WERI-Rb-1 (cell line): Measurements from ENCODE around the gene PPP4C.

Source experiments
- DNase-seq: peaks from one replicate; pipeline ENCODE4 v3.0.0-alpha.2; 2020
- H3K27ac ChIP-seq: fragments of 250-450 bp; sonication (Bioruptor Pico); 2 replicates; pipeline ENCODE4 v1.5.1; 2020; ENCODE audit warnings: mild to moderate bottlenecking, moderate library complexity
- H3K27me3 ChIP-seq: fragments of 250-450 bp; sonication (Bioruptor Pico); 2 replicates; pipeline ENCODE4 v1.5.1; 2021; ENCODE audit warnings: mild to moderate bottlenecking, low read depth, moderate library complexity; ENCODE audit not compliant: insufficient read depth, severe bottlenecking
- H3K36me3 ChIP-seq: fragments of 250-450 bp; sonication (Bioruptor Pico); 2 replicates; pipeline ENCODE4 v1.5.1; 2020; ENCODE audit warnings: mild to moderate bottlenecking, moderate library complexity
- H3K4me3 ChIP-seq: 2 replicates; pipeline ENCODE4 v1.5.1; 2011; ENCODE audit warnings: low read depth, mild to moderate bottlenecking, control low read depth, low read length
- H3K9me3 ChIP-seq: fragments of 250-450 bp; sonication (Bioruptor Pico); 2 replicates; pipeline ENCODE4 v1.5.1; 2021; ENCODE audit warnings: mild to moderate bottlenecking, moderate library complexity; ENCODE audit not compliant: severe bottlenecking
- TF ChIP-seq, protein P1 (sequence below): IDR thresholded peaks from 2 replicates; pipeline ENCODE4 v1.5.1; 2011; ENCODE audit warnings: low read depth, mild to moderate bottlenecking, control low read depth, inconsistent platforms, low read length

Gene PPP4C

DNA sequence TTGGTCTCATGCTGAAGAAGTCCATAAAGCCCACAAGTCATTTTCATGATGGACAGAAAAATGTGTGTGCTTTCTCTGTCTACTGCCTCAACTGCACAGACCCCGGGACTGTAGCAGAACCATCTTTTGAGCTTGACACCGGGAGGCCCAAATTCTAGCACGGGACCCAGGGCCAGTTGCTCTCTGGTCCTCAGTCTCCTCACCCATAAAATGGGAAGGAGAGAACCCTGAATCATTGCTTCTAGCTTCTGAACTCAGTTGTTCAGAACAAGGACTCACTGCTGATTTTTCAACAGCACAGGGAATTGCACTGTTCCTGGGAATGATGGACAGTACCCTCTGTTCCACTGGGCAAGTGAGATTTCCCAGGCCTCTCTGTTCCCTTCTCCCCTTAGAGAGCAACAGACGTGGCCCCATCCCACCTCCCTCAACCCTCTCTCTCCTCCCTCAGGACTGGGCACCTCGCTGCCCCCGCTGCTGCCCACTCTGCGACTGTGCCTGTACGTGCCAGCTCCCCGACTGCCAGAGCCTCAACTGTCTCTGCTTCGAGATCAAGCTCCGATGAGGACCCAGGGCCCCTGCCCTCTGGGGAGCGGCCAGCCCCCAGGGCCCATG lies 12.4 kb upstream of the PPP4C start:
- Histone ChIP-seq H3K9me3 (peaks cover 2% of the 10 kb centered on the region), H3K4me3 (peak overlapping the region; percentile 96), H3K27me3 (no peaks in the 10 kb centered on the region), H3K27ac (peak overlapping the region; percentile 94), H3K36me3 (peaks cover 41% of the 10 kb centered on the region)
- TF ChIP-seq, protein P1, sequence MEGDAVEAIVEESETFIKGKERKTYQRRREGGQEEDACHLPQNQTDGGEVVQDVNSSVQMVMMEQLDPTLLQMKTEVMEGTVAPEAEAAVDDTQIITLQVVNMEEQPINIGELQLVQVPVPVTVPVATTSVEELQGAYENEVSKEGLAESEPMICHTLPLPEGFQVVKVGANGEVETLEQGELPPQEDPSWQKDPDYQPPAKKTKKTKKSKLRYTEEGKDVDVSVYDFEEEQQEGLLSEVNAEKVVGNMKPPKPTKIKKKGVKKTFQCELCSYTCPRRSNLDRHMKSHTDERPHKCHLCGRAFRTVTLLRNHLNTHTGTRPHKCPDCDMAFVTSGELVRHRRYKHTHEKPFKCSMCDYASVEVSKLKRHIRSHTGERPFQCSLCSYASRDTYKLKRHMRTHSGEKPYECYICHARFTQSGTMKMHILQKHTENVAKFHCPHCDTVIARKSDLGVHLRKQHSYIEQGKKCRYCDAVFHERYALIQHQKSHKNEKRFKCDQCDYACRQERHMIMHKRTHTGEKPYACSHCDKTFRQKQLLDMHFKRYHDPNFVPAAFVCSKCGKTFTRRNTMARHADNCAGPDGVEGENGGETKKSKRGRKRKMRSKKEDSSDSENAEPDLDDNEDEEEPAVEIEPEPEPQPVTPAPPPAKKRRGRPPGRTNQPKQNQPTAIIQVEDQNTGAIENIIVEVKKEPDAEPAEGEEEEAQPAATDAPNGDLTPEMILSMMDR = no peak
- DNase-seq = no peak

DNA sequence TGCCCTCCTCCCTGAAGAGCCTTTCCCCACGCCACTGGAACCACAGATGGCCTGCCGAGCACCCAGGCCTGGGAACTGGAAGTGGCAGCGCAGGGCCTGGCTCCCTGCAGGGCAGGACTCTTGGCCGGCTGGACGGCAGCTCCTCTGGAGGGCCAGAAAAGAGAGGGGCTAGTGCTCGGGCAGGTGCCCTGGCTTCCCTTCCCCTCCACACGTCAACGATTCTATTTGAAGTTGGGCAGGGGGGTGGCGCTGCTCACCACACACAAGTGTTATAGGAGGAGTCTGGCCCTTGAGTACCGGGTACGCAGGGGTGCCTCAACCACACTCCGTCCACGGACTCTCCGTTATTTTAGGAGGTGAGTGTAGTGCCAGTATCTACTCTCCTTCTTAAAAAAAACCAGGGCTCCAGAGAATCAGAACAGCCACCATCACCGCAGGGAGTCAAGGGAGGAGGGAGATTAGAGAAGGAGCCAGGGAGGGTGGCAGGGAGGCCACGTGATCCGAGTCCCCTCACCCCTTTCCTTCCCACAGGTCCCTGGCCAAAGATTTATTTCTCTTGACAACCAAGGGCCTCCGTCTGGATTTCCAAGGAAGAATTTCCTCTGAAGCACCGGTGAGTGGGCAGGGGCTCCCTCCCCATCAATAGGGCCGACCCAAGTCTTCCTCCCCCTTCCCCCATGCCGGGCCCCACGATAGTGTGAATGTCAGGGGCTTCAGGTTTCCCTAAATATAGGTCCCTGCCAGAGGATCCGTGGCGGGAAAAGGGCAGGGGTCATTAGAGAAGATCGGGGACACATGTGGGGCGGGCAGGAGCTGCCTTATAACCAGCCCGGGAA lies 11.7 kb upstream of the PPP4C start:
- Histone ChIP-seq H3K9me3 (peaks cover 2% of the 10 kb centered on the region), H3K27ac (peak overlapping the region; percentile 94), H3K27me3 (no peaks in the 10 kb centered on the region), H3K36me3 (peaks cover 48% of the 10 kb centered on the region), H3K4me3 (peak overlapping the region; percentile 96)
- DNase-seq = peak; percentile 83
- TF ChIP-seq, protein P1 = peak; percentile 31; the same call in 1 of the 2 replicates

DNA sequence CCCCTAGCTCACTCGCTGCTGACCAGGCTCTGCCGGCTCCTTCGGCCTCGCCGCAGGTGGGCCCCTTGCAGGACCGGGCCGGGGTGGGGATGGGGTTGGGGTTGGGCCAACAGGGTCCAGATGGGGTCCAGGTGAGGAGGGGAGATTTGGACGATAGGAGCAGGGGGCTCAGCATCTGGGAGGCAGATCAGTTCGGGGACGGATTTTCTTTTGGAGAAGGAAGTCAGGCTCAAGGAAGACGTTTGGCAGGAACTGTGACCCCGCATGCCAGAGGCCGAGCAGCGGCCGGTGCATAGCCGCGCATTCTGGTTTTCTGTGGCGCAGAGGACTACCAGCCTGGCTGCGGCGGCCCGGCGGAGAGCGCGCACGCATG lies 11.1 kb upstream of the PPP4C start:
- DNase-seq = no peak
- Histone ChIP-seq H3K27me3 (no peaks in the 10 kb centered on the region), H3K4me3 (peak overlapping the region; percentile 96), H3K36me3 (peaks cover 50% of the 10 kb centered on the region), H3K27ac (peak overlapping the region; percentile 94), H3K9me3 (peaks cover 2% of the 10 kb centered on the region)
- TF ChIP-seq, protein P1 = no peak

DNA sequence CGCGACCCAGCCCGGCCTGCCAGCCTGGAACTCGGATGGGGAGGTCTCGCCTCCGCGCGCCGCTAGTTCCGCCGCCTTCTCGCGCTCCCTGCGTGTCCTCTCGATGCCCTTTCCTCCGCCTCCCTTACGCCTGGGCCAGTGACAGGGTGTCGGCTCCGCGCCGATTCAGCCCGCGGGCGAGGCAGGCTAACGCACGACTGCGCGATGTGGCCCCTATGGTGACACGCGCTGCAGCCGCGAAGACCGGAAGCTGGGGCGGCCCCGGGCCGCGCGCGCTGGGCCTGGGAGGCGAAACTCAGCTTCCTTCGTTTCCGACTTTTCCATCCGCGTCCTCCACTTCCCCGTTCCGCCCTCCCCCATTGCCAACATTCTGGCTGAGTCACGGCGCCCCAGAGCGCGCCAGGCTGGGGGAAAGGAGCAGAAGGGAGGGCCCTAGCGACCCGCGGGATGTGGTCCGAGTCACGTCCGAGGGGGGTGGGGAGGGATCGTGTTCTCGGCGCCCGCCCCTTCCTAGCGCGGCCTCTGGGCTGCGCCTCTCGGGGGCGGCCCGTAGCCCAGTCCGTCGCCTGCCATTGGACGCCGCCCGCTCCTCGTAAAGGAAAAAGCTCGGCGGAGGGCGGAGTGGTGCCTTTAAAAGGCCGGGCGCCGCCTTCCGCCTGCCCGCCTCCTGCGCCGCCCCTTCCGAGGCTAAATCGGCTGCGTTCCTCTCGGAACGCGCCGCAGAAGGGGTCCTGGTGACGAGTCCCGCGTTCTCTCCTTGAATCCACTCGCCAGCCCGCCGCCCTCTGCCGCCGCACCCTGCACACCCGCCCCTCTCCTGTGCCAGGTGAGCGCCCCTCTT lies 10.5 kb upstream of the PPP4C start, which contains the start of gene ALDOA:
Gene ALDOA (plus strand): TSS at position 659 of the 841 bp plus-strand sequence. CDS start 1,138 bp downstream, outside the sequence.
- TF ChIP-seq, protein P1 = no peak
- H3K27me3 ChIP-seq = no peaks in the 10 kb centered on the region
- peak; percentile 96 for DNase-seq
- H3K9me3 ChIP-seq = peaks cover 2% of the 10 kb centered on the region
- H3K36me3 ChIP-seq = peaks cover 50% of the 10 kb centered on the region
- H3K4me3 ChIP-seq = peak within 1 kb of the TSS; percentile 96
- H3K27ac ChIP-seq = peak within 1 kb of the TSS; percentile 94

DNA sequence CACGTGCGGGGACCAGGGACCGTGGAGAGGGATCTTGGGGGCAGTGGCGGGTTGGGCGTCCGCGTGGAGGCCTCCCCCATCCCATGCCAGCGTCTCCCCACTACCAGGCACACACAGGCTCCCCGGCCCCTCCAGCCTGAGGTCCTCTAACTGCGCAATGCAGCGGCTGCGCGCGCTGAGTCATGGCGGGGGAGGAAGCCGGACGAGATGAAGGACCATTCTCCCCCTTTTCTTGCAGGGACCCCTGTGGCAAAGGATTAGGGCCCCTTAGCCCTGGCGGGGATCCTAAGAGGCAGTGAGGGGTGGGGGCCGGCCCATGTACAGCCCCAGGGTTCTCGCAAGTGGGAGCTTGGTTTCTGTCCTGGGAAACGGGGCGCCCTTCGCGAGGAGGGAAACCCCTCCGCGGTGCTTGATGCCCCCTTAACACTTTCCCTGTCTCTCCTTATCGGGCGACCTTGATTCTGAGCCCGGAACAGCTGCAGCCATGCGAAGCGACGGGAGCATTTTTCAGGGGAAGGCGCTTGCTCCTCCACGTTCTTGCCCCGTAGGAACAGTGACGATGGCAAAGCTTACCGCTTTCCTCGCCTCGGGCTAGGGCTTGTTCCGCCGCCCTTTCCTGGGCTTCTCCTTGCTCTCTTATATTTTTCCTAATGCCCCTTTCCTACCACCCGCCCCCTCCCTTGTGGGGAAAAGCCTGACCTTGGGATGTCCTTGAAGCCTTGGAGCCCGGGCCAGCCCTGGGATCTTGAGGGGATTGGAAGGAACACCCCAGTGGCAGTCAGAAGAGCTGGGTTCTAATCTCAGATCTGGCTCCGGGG lies 9.6 kb upstream of the PPP4C start:
- TF ChIP-seq, protein P1 = no peak
- peaks cover 2% of the 10 kb centered on the region for H3K9me3 ChIP-seq
- DNase-seq = peak; percentile 26
- H3K4me3 ChIP-seq = peak overlapping the region; percentile 96
- H3K27ac ChIP-seq = peak overlapping the region; percentile 94
- no peaks in the 10 kb centered on the region for H3K27me3 ChIP-seq
- peaks cover 59% of the 10 kb centered on the region for H3K36me3 ChIP-seq
